AG04450 (cell line): Measurements from ENCODE around the gene ADGRE1. TPM values are rescaled to one million over a fixed set of nuclear protein-coding genes. Genes with fewer than 3 reads are reported as not detected.

Source experiments
- CTCF ChIA-PET: fragments of 300-600, 350-600 bp; formaldehyde crosslinking; extraction: SDS; loops from one replicate; lab custom pipeline; 2022; ENCODE audit warnings: antibody characterized with exemption, inconsistent platforms; lab: Charles Lee
- POLR2A ChIA-PET: fragments of 350-600 bp; formaldehyde crosslinking; extraction: SDS; loops from one replicate; lab custom pipeline; 2021; ENCODE audit warnings: antibody characterized with exemption, inconsistent platforms; lab: Yijun Ruan, JAX
- DNase-seq: peaks from one replicate; pipeline ENCODE4 v3.0.0-alpha.2; 2011; ENCODE audit warnings: low read depth, low spot score
- H3K27ac ChIP-seq: one replicate; pipeline ENCODE4 v1.5.1; 2012; ENCODE audit warnings: low read depth, low read length, control low read depth
- H3K27me3 ChIP-seq: one replicate; pipeline ENCODE4 v1.6.0; 2012; ENCODE audit warnings: low read length; ENCODE audit not compliant: control insufficient read depth, insufficient read depth
- H3K4me3 ChIP-seq: 2 replicates; pipeline ENCODE4 v1.5.1; 2011; ENCODE audit warnings: mild to moderate bottlenecking, low read depth, low read length, control low read depth
- H3K9me3 ChIP-seq: 2 replicates; pipeline ENCODE4 v1.5.1; 2012; ENCODE audit warnings: low read length; ENCODE audit not compliant: control insufficient read depth, insufficient read depth
- CTCF ChIP-seq: IDR thresholded peaks from 2 replicates; pipeline ENCODE4 v1.5.1; 2011; ENCODE audit warnings: low read depth, low read length, control low read depth, inconsistent platforms
- polyA plus RNA-seq: library from polyadenylated mRNA; depleted of rRNA; stranded (reverse); fragments of >200 nt; gene quantifications from 2 replicates; pipeline ENCODE4 v1.2.3, GENCODE V29; 2011

The ADGRE1 gene
- polyA plus RNA-seq, 1 experiment = not detected

- no peak for DNase-seq
- Histone ChIP-seq H3K27me3 (no peaks in the 10 kb centered on the region), H3K4me3 (no peak overlapping the region), H3K9me3 (peaks cover 12% of the 10 kb centered on the region), H3K27ac (no peak overlapping the region)
- ChIA-PET CTCF (no interaction called here), POLR2A (no interaction called here)
- no peak for TF ChIP-seq CTCF
These were observed 58.4 kb downstream of the ADGRE1 start for GRCh38 chr19:6945733-6946132.

GRCh38 chr19:6947745-6948144, 60.4 kb downstream of the ADGRE1 start:
- no peak overlapping the region for H3K4me3 ChIP-seq
- POLR2A ChIA-PET = no interaction called here
- no peak for DNase-seq
- peaks cover 15% of the 10 kb centered on the region for H3K9me3 ChIP-seq
- no peaks in the 10 kb centered on the region for H3K27me3 ChIP-seq
- no peak for TF ChIP-seq CTCF
- H3K27ac ChIP-seq = no peak overlapping the region
- CTCF ChIA-PET = no interaction called here

- ChIA-PET POLR2A (no interaction called here), CTCF (no interaction called here)
- H3K27ac ChIP-seq = no peak overlapping the region
- TF ChIP-seq CTCF = no peak
- no peak overlapping the region for H3K4me3 ChIP-seq
- H3K27me3 ChIP-seq = no peaks in the 10 kb centered on the region
- peaks cover 8% of the 10 kb centered on the region for H3K9me3 ChIP-seq
- no peak for DNase-seq
These were observed 61.5 kb downstream of the ADGRE1 start for GRCh38 chr19:6948884-6949283.

DNA sequence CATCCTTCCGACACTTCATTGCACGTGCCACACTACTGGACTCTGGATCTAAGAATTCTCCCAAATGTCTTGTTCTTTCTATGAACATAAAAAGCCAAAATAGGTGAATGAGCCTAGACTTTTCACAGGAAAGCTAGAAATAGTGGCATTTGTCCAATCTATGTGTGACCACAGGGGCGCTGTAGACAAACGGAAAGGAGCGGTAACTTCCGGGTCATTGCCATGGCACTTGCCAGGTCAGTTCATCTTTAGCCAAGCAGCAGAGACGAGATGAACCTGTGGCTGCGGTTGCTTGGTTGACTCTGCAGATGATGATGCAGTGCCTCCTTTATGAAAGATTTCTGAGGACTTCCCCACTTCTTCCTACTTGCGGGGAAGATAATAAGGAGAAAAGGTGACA, 65.6 kb downstream of the ADGRE1 start:
- peaks cover 4% of the 10 kb centered on the region for H3K9me3 ChIP-seq
- no peak for DNase-seq
- POLR2A ChIA-PET = no interaction called here
- H3K27me3 ChIP-seq = no peaks in the 10 kb centered on the region
- CTCF ChIA-PET = no interaction called here
- H3K4me3 ChIP-seq = no peak overlapping the region
- TF ChIP-seq CTCF = no peak
- no peak overlapping the region for H3K27ac ChIP-seq

DNA sequence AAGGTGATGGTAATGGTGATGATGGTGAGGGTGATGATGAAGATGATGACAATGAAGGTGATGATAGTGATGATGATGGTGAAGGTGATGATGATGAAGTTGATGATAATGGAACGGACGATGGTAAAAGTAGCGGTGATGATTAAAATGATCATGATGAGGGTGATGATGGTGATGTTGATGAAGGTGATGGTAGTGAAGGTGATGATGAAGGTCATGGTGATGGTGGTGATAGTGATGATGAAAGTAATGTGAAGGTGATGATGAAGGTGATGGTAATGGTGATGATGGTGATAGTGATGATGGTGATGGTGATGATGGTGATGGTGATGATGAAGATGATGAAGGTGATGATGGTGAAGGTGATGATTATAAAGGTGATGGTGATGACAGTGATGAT, 67.7 kb downstream of the ADGRE1 start:
- Histone ChIP-seq H3K27me3 (no peaks in the 10 kb centered on the region), H3K9me3 (peaks cover 17% of the 10 kb centered on the region), H3K4me3 (no peak overlapping the region), H3K27ac (no peak overlapping the region)
- DNase-seq = no peak
- no peak for TF ChIP-seq CTCF
- ChIA-PET POLR2A (no interaction called here), CTCF (no interaction called here)
